ENCODE data around the gene NT5E.

Gene NT5E

GRCh38 chr6:85451565-85452306 is 1.9 kb downstream of the NT5E start:
- H3K4me3 ChIP-seq (replicated peaks; ENCODE audit: low read depth, low read length): peak overlapping the region; percentile 63
- no peak for DNase-seq (ENCODE audit: extremely low read depth, low read depth)
- no peak for TF ChIP-seq CTCF (IDR thresholded peaks at IDR 0.05; ENCODE audit: low read depth, low read length, missing control alignments)

DNA sequence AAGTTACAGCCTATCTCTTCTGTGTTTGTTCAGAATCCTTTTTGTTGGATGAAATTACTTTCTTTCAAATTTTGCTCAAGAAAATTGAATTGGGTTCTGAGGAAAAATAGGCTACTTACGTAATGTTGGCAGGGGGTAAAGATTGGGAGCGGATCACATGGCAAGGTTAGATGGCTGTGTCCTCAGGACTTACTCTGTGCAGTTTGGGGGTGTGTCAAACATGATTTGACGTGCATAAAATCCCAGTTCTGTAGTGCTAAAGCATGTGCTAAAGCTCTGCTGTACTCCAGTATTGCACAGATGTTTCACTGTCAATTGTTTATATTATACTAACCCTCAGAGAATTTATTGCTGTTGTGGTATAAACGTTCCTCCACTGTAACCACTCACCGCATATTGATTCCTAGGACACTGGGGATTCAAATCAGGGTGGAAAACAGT is 2.6 kb downstream of the NT5E start:
- peak overlapping the region; percentile 63 for H3K4me3 ChIP-seq (replicated peaks; ENCODE audit: low read depth, low read length)
- TF ChIP-seq CTCF (IDR thresholded peaks at IDR 0.05; ENCODE audit: low read depth, low read length, missing control alignments): no peak
- DNase-seq (ENCODE audit: extremely low read depth, low read depth): peak; percentile 90

DNA sequence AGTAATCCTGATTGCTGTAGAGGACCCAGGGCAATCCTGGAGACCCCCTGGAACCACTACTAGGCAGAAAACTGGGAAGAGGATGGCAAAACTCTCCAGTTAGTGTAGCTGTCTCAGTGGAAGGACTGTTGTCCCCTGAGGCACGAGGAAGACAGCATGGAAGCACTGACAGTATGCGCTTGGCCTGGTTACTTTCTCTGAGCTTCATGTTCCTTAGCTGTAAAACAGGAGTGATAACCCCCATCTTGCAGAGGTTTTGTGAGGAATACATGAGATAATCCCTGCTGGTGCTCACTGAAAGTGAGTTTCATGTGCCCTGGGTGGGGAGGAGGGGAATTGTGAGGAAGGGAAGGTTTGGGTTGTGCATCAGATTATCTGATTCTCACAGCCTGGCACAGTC is 3.2 kb downstream of the NT5E start:
- no peak for TF ChIP-seq CTCF (IDR thresholded peaks at IDR 0.05; ENCODE audit: low read depth, low read length, missing control alignments)
- no peak for DNase-seq (ENCODE audit: extremely low read depth, low read depth)
- H3K4me3 ChIP-seq (replicated peaks; ENCODE audit: low read depth, low read length): peak overlapping the region; percentile 63

DNA sequence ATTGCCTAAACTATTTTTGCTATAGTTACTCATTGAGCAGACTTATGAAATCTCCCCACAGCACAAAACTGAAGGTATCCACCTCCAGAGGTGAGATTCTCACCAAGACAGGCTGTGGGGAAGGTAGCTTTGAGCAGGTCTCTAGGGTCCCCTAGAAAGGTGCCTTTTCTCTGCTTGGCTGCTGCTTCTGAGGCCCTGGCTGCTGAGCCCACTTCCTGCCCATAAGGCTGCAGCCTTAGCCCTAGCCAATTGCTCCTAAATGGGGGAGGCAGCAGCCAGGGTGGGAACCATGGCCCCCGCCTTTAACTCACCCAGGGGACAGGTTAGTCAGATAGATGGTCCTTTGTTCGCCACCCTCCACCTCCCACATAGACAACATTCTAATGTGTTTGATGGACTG is 3.6 kb downstream of the NT5E start:
- no peak for TF ChIP-seq CTCF (IDR thresholded peaks at IDR 0.05; ENCODE audit: low read depth, low read length, missing control alignments)
- H3K4me3 ChIP-seq (replicated peaks; ENCODE audit: low read depth, low read length): no peak overlapping the region
- no peak for DNase-seq (ENCODE audit: extremely low read depth, low read depth)

DNA sequence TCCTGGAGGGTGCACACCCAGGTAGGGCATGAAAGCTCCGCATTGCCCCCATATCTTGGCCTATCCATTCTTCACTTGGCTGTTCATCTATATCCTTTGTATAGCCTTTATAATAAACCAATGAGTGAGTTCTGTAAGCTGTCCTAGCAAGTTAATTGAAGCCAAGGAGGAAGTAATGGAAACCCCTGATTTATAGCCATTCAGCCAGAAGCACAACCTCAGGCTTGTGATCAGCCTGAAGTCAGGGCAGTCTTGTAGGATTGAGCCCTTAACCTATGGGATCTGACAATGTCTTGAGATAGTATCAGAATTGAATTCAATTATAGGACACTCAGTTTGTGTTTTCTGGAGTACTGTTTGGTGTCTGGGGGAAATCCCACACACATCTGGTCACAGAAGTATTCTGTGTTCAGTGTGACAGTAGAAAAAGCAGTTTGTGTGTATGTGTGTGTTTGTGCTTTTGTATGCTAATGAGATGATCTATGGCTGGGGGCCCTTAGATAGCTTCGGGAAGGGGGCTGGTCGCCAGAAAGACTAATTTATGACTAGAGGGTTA is 5.7 kb downstream of the NT5E start:
- no peak for DNase-seq (ENCODE audit: extremely low read depth, low read depth)
- no peak for TF ChIP-seq CTCF (IDR thresholded peaks at IDR 0.05; ENCODE audit: low read depth, low read length, missing control alignments)
- no peak overlapping the region for H3K4me3 ChIP-seq (replicated peaks; ENCODE audit: low read depth, low read length)

DNA sequence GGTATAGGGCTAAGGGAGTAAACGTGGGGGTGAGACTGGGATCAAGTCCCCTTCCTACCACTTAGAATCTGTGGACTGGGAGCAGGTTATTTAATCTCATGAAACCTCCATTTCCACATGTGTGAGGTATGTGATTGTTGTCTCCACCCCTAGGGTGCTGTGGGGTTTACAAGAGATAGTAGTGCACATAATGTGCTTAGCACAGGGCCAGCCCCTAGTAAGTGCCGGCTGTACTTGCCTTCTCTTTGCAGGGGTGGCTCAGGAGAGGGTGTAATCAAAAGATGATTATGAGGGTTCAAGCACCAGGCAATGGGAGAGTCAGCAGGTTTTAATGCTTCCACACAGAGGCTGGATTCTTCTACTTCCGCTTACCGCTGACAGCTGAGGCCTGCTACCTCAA is 6.9 kb downstream of the NT5E start:
- no peak overlapping the region for H3K4me3 ChIP-seq (replicated peaks; ENCODE audit: low read depth, low read length)
- TF ChIP-seq CTCF (IDR thresholded peaks at IDR 0.05; ENCODE audit: low read depth, low read length, missing control alignments): no peak
- DNase-seq (ENCODE audit: extremely low read depth, low read depth): no peak

Measured in HFF-Myc (cell line).